Uterus (tissue), 4 donors: ENCODE measurements around the gene SAFB. TPM values are rescaled to one million over a fixed set of nuclear protein-coding genes. Genes with fewer than 3 reads are reported as not detected.

Source experiments
- DNase-seq, 2 donors: peaks; one replicate each; pipeline ENCODE4 v3.0.0-alpha.2; 2019 to 2020
- H3K27ac ChIP-seq, 2 donors: fragments of 200-600 bp; sonication (generic); 1 replicate in 1 of 2; 2 replicates in 1 of 2; pipeline ENCODE4 v1.5.1; 2016 to 2018
- H3K27me3 ChIP-seq, 2 donors: fragments of 200-600 bp; sonication (generic); one replicate each; pipeline ENCODE4 v1.5.1; 2018 to 2019; ENCODE audit warnings: control low read depth in 1 of 2
- H3K36me3 ChIP-seq, 2 donors: fragments of 200-600 bp; sonication (generic); one replicate each; pipeline ENCODE4 v1.5.1; 2019; ENCODE audit warnings: control low read depth in 1 of 2
- H3K4me1 ChIP-seq, 2 donors: fragments of 200-600 bp; sonication (generic); one replicate each; pipeline ENCODE4 v1.5.1; 2018 to 2019; ENCODE audit warnings: control low read depth in 1 of 2
- H3K4me3 ChIP-seq, 2 donors: fragments of 200-600 bp; sonication (generic); 1 replicate in 1 of 2; 2 replicates in 1 of 2; pipeline ENCODE4 v1.5.1; 2018 to 2019; ENCODE audit warnings: mild to moderate bottlenecking in 1 of 2
- H3K9me3 ChIP-seq, 2 donors: fragments of 200-600 bp; sonication (generic); one replicate each; pipeline ENCODE4 v1.5.1; 2019; ENCODE audit warnings: control low read depth in 1 of 2
- POLR2A ChIP-seq, 2 donors: fragments of 450-650 bp; IDR thresholded peaks; one replicate each; pipeline ENCODE4 v1.6.1; 2016; ENCODE audit warnings: antibody characterized with exemption in 2 of 2, mild to moderate bottlenecking in 1 of 2, moderate library complexity in 1 of 2
- intact Hi-C: fragments of 100-400 bp; cut with DNase I; formaldehyde crosslinking; loops from one replicate; pipeline ENCODE4 v1.15.1; 2023; ENCODE audit warnings: low total_unique reads
- small RNA-seq: library from RNA; depleted of rRNA; stranded (forward); fragments of <200 nt; gene quantifications from one replicate; pipeline ENCODE3, GENCODE V24; 2016
- total RNA-seq, 4 donors: library from RNA; depleted of rRNA in 3 of 4; stranded (reverse); fragments of >200 nt in 3 of 4; gene quantifications; one replicate each; pipeline versions ENCODE4 v1.1.0 to v1.2.4, GENCODE V29; 2014 to 2023
- TF ChIP-seq, protein P1 (sequence below), 4 experiments: fragments of 200-600 bp in 2 of 4; fragments of 450-650 bp in 2 of 4; sonication (generic) in 2 of 4; IDR thresholded peaks; one replicate each; pipeline ENCODE4 v1.5.1; 2016 to 2019; ENCODE audit warnings: antibody characterized with exemption in 4 of 4, mild to moderate bottlenecking in 2 of 4, moderate library complexity in 1 of 4
- donor health status: DM: yes; HTN: yes; CAD: no.

SAFB gene
- total RNA-seq, 4 donors from 2014 or later = 35.9 to 129 (median 97.4) TPM

DNA sequence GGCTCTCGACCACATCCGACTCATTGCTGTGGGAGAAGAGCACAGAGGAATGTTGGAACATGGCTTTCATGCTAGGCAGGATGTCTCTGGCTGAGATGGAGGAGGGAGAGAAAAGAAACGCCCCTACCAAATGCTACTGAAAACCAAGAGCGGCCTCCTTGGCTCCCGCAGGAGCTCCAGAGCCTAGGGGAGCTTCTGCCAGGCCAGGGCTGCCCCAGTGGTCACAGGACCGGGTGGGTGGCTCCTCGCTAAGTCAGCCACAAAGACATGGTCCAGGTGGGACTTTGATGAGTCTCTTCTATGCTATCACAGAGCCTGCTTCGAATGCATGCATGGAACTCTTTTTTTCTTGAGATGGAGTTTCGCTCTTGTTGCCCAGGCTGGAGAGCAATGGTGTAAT lies 90.3 kb downstream of the SAFB start:
- Histone ChIP-seq H3K27me3 (no peaks in the 10 kb centered on the region), H3K4me1 (peaks cover 0 to 5% of the 10 kb centered on the region in 2 donors), H3K36me3 (no peaks in the 10 kb centered on the region), H3K27ac (no peak overlapping the region), H3K9me3 (no peaks in the 10 kb centered on the region), H3K4me3 (no peak overlapping the region)
- no peak for DNase-seq
- TF ChIP-seq POLR2A (IDR thresholded peaks at IDR 0.05) = no peak
- TF ChIP-seq, protein P1, sequence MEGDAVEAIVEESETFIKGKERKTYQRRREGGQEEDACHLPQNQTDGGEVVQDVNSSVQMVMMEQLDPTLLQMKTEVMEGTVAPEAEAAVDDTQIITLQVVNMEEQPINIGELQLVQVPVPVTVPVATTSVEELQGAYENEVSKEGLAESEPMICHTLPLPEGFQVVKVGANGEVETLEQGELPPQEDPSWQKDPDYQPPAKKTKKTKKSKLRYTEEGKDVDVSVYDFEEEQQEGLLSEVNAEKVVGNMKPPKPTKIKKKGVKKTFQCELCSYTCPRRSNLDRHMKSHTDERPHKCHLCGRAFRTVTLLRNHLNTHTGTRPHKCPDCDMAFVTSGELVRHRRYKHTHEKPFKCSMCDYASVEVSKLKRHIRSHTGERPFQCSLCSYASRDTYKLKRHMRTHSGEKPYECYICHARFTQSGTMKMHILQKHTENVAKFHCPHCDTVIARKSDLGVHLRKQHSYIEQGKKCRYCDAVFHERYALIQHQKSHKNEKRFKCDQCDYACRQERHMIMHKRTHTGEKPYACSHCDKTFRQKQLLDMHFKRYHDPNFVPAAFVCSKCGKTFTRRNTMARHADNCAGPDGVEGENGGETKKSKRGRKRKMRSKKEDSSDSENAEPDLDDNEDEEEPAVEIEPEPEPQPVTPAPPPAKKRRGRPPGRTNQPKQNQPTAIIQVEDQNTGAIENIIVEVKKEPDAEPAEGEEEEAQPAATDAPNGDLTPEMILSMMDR (IDR thresholded peaks at IDR 0.05) = no peak
- intact Hi-C loops = no loop called here

DNA sequence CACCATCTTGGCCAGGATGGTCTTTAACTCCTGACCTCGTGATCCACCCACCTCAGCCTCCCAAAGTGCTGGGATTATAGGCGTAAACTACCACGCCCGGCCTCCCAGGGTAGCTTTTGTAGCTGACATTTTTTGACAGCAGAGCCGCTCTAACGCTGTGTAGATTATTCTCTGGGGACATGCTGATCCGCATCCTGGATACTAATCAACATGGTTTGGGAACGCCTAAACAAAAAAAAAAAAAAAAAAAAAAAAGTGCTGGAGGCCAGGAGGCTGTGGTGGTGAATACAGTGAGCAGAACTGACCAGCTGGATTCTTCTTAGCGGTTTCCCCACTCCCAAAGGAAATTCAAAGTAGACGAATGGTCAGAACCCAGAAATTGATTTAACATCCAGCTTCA lies 91.9 kb downstream of the SAFB start:
- Histone ChIP-seq H3K4me3 (no peak overlapping the region), H3K4me1 (peaks cover 0 to 12% of the 10 kb centered on the region in 2 donors), H3K36me3 (no peaks in the 10 kb centered on the region), H3K27ac (no peak overlapping the region), H3K27me3 (no peaks in the 10 kb centered on the region), H3K9me3 (no peaks in the 10 kb centered on the region)
- no peak for TF ChIP-seq POLR2A (IDR thresholded peaks at IDR 0.05)
- TF ChIP-seq, protein P1 (IDR thresholded peaks at IDR 0.05) = no peak
- no peak for DNase-seq
- intact Hi-C loops = no loop called here

- no peak for DNase-seq
- Histone ChIP-seq H3K9me3 (no peaks in the 10 kb centered on the region), H3K36me3 (no peaks in the 10 kb centered on the region), H3K4me3 (no peak overlapping the region), H3K27me3 (no peaks in the 10 kb centered on the region), H3K27ac (no peak overlapping the region), H3K4me1 (peaks cover 0 to 12% of the 10 kb centered on the region in 2 donors)
- intact Hi-C loops = no loop called here
- TF ChIP-seq, protein P1 (IDR thresholded peaks at IDR 0.05) = no peak
- TF ChIP-seq POLR2A (IDR thresholded peaks at IDR 0.05) = no peak
These were observed 94.5 kb downstream of the SAFB start for GRCh38 chr19:5717215-5717935.

Small RNA genes within 50 kb of the gene (small RNA-seq; reads per million reads assigned to genes)
- gene SNRPEP4 = 0.18 reads per million

Other genes starting within 250 kb of the SAFB start
- not detected for gene ZNRF4, start 167.7 kb upstream of the SAFB start, total RNA-seq
- 1 to 10 TPM in 2 of 4 donors, not detected in 2; 1.2 to 5.3 TPM for gene TINCR, start 55.1 kb upstream of the SAFB start, total RNA-seq
- gene SAFB2, start 307 bp upstream of the SAFB start, total RNA-seq = 100 to 1,000 TPM in 2 of 4 donors, 10 to 100 TPM in 2; 45.0 to 250 (median 129) TPM
- 10 to 100 TPM in 3 of 4 donors, 1 to 10 TPM in 1; 2.8 to 36.7 (median 21.1) TPM for gene MICOS13, start 57.4 kb downstream of the SAFB start, total RNA-seq
- 10 to 100 TPM in 1 of 4 donors, 1 to 10 TPM in 2, under 1 TPM in 1; 0.26 to 17.8 (median 7.1) TPM for gene HSD11B1L, start 57.9 kb downstream of the SAFB start, total RNA-seq
- gene RPL36, start 67.2 kb downstream of the SAFB start, total RNA-seq = 1,000 to 10,000 TPM in 1 of 4 donors, 100 to 1,000 TPM in 3; 269 to 1,645 (median 565) TPM
- gene LONP1, start 97.1 kb downstream of the SAFB start, total RNA-seq = 100 to 1,000 TPM in 1 of 4 donors, 10 to 100 TPM in 3; 39.9 to 134 (median 44.1) TPM
- gene CATSPERD, start 97.6 kb downstream of the SAFB start, total RNA-seq = not detected
- 1 to 10 TPM in 2 of 4 donors, not detected in 2; 1.6 to 3.5 TPM for gene PRR22, start 161.7 kb downstream of the SAFB start, total RNA-seq
- 10 to 100 TPM; 30.6 to 46.1 (median 37.1) TPM for gene DUS3L, start 168.1 kb downstream of the SAFB start, total RNA-seq
- gene NRTN, start 182.0 kb downstream of the SAFB start, total RNA-seq = under 1 TPM in 1 of 4 donors, not detected in 3; 0.35 TPM
- gene FUT6, start 216.6 kb downstream of the SAFB start, total RNA-seq = under 1 TPM in 1 of 4 donors, not detected in 3; 0.55 TPM
- under 1 TPM in 1 of 4 donors, not detected in 3; 0.29 TPM for gene FUT3, start 228.4 kb downstream of the SAFB start, total RNA-seq
- gene FUT5, start 247.5 kb downstream of the SAFB start, total RNA-seq = not detected